BJ (cell line): Measurements from ENCODE around the gene ZNF473. TPM values are rescaled to one million over a fixed set of nuclear protein-coding genes. Genes with fewer than 3 reads are reported as not detected.
A peak's percentile ranks its signal among the peaks of the same experiment; 100 is the strongest.

Experiments used
- CTCF ChIA-PET: fragments of 350-600 bp; formaldehyde crosslinking; extraction: SDS; loops from one replicate; lab custom pipeline; 2021; ENCODE audit warnings: antibody characterized with exemption, inconsistent platforms; lab: Yijun Ruan, JAX
- POLR2A ChIA-PET: fragments of 300-600 bp; sonication (Branson Sonifier 250); formaldehyde crosslinking; extraction: SDS; loops from one replicate; lab custom pipeline; 2021; ENCODE audit warnings: antibody characterized with exemption; lab: Charles Lee
- DNase-seq: peaks from one replicate; pipeline ENCODE4 v3.0.0-alpha.2; 2011; ENCODE audit warnings: low read depth
- H3K27me3 ChIP-seq: 2 replicates; pipeline ENCODE4 v1.6.0; 2011; ENCODE audit warnings: low read length; ENCODE audit not compliant: control insufficient read depth, insufficient read depth
- H3K36me3 ChIP-seq: 2 replicates; pipeline ENCODE4 v1.5.1; 2011; ENCODE audit warnings: low read length; ENCODE audit not compliant: control insufficient read depth, insufficient read depth
- H3K4me3 ChIP-seq: 2 replicates; pipeline ENCODE4 v1.5.1; 2011; ENCODE audit warnings: low read depth, mild to moderate bottlenecking, control low read depth, low read length
- polyA plus RNA-seq: library from polyadenylated mRNA; depleted of rRNA; stranded (reverse); fragments of >200 nt; gene quantifications from 2 replicates; pipeline ENCODE4 v1.2.3, GENCODE V29; 2011
- TF ChIP-seq, protein P1 (sequence below): IDR thresholded peaks from 2 replicates; pipeline ENCODE4 v1.5.1; 2011; ENCODE audit warnings: low read depth, mild to moderate bottlenecking, control low read depth, inconsistent platforms, low read length, moderate library complexity; ENCODE audit not compliant: insufficient read depth

The ZNF473 gene
- polyA plus RNA-seq, 1 experiment, result 7.5 TPM

DNA sequence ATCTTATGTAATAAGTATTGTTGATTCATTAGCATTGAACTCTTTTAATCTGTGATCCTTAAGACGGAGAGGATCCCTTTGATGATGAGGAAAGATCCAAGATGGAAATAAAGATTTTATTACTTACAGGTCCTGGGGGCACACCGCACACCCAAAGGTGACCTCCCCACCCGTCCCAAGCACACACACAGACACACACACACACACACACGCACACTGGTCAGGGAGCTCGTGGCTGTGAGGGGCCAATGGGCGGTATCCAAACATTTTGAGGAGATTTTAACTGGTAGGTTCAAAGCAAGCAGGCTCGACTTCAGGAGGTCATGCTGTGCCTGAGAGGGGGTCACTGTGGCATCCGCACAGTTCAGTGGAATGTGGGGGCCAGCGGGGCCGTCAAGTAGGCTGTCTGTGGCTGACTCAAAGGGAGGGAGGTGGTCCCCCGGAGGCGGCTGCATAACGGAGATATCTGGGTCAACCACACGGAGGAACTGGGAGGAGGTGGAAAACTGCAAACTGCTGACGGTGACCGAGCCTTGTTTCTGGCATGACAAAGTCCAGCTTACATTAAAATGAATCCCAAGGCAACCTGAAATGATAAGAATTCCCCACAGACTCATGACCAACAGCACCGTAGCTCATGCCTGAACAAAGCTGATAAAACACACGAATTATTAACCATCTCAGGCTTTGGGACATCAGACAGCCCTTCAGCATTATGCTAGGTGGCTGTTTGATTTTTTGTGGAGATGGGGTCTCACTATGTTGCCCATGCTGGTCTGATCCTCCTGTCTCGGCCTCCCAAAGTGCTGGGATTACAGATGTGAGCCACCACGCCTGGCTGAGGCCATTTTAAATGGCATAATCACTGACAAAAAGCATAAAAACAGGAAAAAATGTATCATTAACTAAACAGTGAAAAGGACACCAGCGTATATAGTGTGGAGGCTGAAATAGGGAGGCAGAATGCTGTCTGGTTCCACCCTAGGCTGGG lies 43.9 kb upstream of the ZNF473 start:
- DNase-seq, result no peak
- TF ChIP-seq, protein P1, sequence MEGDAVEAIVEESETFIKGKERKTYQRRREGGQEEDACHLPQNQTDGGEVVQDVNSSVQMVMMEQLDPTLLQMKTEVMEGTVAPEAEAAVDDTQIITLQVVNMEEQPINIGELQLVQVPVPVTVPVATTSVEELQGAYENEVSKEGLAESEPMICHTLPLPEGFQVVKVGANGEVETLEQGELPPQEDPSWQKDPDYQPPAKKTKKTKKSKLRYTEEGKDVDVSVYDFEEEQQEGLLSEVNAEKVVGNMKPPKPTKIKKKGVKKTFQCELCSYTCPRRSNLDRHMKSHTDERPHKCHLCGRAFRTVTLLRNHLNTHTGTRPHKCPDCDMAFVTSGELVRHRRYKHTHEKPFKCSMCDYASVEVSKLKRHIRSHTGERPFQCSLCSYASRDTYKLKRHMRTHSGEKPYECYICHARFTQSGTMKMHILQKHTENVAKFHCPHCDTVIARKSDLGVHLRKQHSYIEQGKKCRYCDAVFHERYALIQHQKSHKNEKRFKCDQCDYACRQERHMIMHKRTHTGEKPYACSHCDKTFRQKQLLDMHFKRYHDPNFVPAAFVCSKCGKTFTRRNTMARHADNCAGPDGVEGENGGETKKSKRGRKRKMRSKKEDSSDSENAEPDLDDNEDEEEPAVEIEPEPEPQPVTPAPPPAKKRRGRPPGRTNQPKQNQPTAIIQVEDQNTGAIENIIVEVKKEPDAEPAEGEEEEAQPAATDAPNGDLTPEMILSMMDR, result no peak
- POLR2A ChIA-PET, result no interaction called here
- Histone ChIP-seq H3K27me3 (no peaks in the 10 kb centered on the region), H3K4me3 (no peak overlapping the region), H3K36me3 (peaks cover 18% of the 10 kb centered on the region)
- CTCF ChIA-PET, result interaction anchor here (1.0 kb wide), 2 partner anchors 11 to 14 kb away, joined by 3 to 4 read pairs; no protein-coding TSS in a partner anchor

DNA sequence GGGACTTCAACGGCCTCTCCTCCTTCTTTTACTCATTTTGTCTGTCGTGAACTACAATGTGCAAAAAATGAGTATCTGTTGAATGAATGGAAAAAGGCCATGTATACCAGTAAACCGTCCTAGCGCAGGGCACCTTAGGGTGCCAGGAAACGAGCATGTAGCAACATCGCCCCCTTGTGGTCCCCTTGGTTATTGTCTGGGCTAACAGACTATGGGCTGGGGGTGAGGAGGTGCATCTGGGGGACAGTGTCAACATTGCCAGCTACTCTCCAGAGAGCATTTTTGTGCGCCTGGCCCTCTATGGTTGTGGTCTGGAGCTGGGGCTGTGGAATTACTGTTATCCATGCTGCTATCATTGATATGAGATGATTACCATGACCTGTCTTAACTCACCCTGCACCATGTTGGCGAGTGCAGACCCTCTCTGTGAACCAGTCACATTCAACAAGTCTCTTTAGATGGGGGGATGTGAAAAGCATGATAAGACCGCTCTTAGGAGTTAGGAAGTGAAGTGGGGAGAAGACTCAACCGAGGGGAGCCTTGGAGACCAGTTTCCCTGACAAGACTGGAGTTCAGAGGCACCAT lies 42.1 kb upstream of the ZNF473 start:
- CTCF ChIA-PET, result interaction anchor here (0.6 to 2.4 kb wide), 8 partner anchors 8 to 46 kb away, joined by 3 to 12 read pairs (median 6); no protein-coding TSS in a partner anchor
- TF ChIP-seq, protein P1, result peak; percentile 82
- no peak for DNase-seq
- POLR2A ChIA-PET, result no interaction called here
- Histone ChIP-seq H3K36me3 (peaks cover 18% of the 10 kb centered on the region), H3K27me3 (no peaks in the 10 kb centered on the region), H3K4me3 (no peak overlapping the region)

DNA sequence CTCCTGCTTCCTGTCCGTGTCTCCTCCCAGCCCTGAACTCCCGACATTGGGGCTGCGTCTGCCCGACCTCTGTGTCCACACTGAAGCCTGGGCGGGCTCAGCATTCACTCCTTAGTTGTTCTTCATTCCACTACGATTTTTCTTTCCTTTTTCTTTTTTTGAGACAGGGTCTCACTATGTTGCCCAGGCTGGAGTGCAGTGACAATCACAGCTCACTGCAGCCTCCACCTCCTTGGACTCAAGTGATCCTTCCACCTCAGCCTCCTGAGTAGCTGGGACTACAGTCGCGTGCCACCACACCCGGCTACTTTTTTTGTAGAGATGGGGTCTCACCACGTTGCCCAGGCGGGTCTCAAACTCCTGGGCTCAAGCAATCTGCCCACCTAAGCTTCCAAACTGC lies 41.3 kb upstream of the ZNF473 start:
- no peak for DNase-seq
- Histone ChIP-seq H3K36me3 (peaks cover 19% of the 10 kb centered on the region), H3K4me3 (no peak overlapping the region), H3K27me3 (no peaks in the 10 kb centered on the region)
- TF ChIP-seq, protein P1, result no peak
- POLR2A ChIA-PET, result no interaction called here
- CTCF ChIA-PET, result interaction anchor here (2.1 to 2.4 kb wide), 3 partner anchors 9 to 47 kb away, joined by 10 to 12 read pairs (median 10); no protein-coding TSS in a partner anchor

- DNase-seq, result no peak
- TF ChIP-seq, protein P1, result no peak
- Histone ChIP-seq H3K27me3 (no peaks in the 10 kb centered on the region), H3K4me3 (no peak overlapping the region), H3K36me3 (peaks cover 20% of the 10 kb centered on the region)
- CTCF ChIA-PET, result interaction anchor here (2.1 kb wide), 1 partner anchor 48 kb away, joined by 10 read pairs; no protein-coding TSS in a partner anchor
- POLR2A ChIA-PET, result no interaction called here
Measured at GRCh38 chr19:49985871-49986270, 39.9 kb upstream of the ZNF473 start.

DNA sequence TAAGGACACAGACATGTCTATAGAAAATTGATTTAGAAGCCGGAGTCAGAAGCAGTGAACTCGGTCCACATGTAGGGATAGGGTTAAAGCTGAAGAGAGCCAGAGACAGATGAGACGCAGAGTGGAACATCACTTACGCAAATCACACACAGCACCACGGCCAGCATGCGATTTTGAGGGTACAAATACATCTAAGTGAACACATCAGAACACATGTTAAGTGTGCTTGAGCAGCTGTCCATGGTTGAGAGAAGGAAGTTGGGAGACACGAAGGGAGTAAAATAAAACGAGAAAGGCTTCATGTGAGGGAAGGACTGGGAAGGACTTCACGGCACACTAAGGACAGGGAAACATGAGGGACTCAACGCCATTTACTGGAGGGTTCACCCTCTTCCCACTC lies 39.5 kb upstream of the ZNF473 start:
- no peak for DNase-seq
- Histone ChIP-seq H3K27me3 (no peaks in the 10 kb centered on the region), H3K4me3 (no peak overlapping the region), H3K36me3 (peaks cover 22% of the 10 kb centered on the region)
- TF ChIP-seq, protein P1, result no peak
- ChIA-PET POLR2A (no interaction called here), CTCF (no interaction called here)
